Glutamatergic neuron (in vitro differentiated cells): ENCODE results near the gene MYO1E. TPM values are rescaled to one million over a fixed set of nuclear protein-coding genes. Genes with fewer than 3 reads are reported as not detected.

Experiments
- DNase-seq: peaks from one replicate; pipeline ENCODE4 v3.0.0; 2022
- H3K27ac Mint-ChIP-seq: one replicate; pipeline ENCODE4 v1.8.0; 2020; ENCODE audit warnings: mild to moderate bottlenecking, mixed read lengths, inconsistent platforms; ENCODE audit not compliant: unreplicated experiment
- H3K27me3 Mint-ChIP-seq: one replicate; pipeline ENCODE4 v1.8.0; 2020; ENCODE audit warnings: mild to moderate bottlenecking, moderate library complexity, mixed read lengths, inconsistent platforms; ENCODE audit not compliant: unreplicated experiment
- H3K36me3 Mint-ChIP-seq: one replicate; pipeline ENCODE4 v1.8.0; 2020; ENCODE audit warnings: mild to moderate bottlenecking, mixed read lengths, inconsistent platforms; ENCODE audit not compliant: unreplicated experiment
- H3K4me1 Mint-ChIP-seq: one replicate; pipeline ENCODE4 v1.8.0; 2020; ENCODE audit warnings: mild to moderate bottlenecking, low read depth, mixed read lengths, inconsistent platforms; ENCODE audit not compliant: unreplicated experiment
- H3K4me3 Mint-ChIP-seq: one replicate; pipeline ENCODE4 v1.8.0; 2020; ENCODE audit warnings: mild to moderate bottlenecking, mixed read lengths, inconsistent platforms; ENCODE audit not compliant: unreplicated experiment
- H3K9me3 Mint-ChIP-seq: one replicate; pipeline ENCODE4 v1.8.0; 2020; ENCODE audit warnings: mild to moderate bottlenecking, moderate library complexity, mixed read lengths, inconsistent platforms; ENCODE audit not compliant: unreplicated experiment
- total RNA-seq: library from RNA; stranded (reverse); fragmentation: NEBNext Ultra II Directional; extraction: Animal tissue kit (Norgen Biotek cat#: 25700); gene quantifications from one replicate; pipeline ENCODE4 v1.2.1, GENCODE V29; 2021; ENCODE audit not compliant: unreplicated experiment
- TF ChIP-seq, protein P1 (sequence below): fragments of 200-600 bp; sonication (generic); IDR thresholded peaks from one replicate; pipeline ENCODE4 v1.5.0; 2021; ENCODE audit not compliant: partially characterized antibody, unreplicated experiment

MYO1E gene
- total RNA-seq, 1 donor from 2014 or later, result 7.9 TPM

DNA sequence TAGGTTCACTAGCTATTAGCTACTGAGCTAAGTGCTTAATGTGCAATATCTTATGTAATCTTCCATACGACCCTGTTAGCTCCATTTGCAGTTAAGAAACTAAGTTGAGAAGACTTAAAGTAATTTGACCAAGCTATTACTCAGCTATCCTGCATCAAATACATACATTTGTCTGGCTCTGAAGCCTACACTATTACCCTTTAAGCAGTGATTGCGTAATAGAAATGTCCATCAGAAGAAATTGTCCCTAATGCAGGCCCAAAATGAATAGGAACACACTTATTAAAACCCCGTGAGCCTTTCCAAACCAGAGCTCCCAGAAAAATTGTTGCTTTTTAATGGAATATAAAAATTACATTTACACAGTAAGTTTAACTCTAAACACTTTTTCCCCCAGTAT is 5.3 kb upstream of the MYO1E start:
- H3K27ac Mint-ChIP-seq, result no peak overlapping the region
- peaks cover 10% of the 10 kb centered on the region for H3K4me1 Mint-ChIP-seq
- H3K36me3 Mint-ChIP-seq, result no peaks in the 10 kb centered on the region
- H3K9me3 Mint-ChIP-seq, result no peaks in the 10 kb centered on the region
- TF ChIP-seq, protein P1, sequence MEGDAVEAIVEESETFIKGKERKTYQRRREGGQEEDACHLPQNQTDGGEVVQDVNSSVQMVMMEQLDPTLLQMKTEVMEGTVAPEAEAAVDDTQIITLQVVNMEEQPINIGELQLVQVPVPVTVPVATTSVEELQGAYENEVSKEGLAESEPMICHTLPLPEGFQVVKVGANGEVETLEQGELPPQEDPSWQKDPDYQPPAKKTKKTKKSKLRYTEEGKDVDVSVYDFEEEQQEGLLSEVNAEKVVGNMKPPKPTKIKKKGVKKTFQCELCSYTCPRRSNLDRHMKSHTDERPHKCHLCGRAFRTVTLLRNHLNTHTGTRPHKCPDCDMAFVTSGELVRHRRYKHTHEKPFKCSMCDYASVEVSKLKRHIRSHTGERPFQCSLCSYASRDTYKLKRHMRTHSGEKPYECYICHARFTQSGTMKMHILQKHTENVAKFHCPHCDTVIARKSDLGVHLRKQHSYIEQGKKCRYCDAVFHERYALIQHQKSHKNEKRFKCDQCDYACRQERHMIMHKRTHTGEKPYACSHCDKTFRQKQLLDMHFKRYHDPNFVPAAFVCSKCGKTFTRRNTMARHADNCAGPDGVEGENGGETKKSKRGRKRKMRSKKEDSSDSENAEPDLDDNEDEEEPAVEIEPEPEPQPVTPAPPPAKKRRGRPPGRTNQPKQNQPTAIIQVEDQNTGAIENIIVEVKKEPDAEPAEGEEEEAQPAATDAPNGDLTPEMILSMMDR, result no peak
- no peak for DNase-seq
- peaks cover 3% of the 10 kb centered on the region for H3K27me3 Mint-ChIP-seq
- no peak overlapping the region for H3K4me3 Mint-ChIP-seq

DNA sequence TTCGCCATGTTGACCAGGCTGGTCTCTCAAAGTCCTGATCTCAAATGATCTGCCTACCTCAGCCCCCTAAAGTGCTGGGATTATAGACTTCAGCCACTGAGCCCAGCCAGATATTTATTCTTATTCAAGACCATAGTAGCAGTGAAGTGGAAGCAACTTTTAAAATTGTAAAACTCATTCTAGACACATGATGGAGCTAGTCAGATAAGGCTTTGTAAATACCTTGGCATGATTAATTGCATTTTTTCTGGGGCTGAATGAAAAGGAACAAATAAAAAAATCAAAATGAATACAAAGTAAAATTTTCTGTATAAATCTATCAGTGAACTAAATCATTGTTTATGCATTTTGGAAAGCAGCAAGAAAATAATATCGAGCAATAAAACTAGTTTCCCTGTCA is 4.1 kb upstream of the MYO1E start:
- DNase-seq, result no peak
- Mint-ChIP-seq H3K4me1 (peaks cover 13% of the 10 kb centered on the region), H3K27ac (no peak overlapping the region), H3K27me3 (peaks cover 6% of the 10 kb centered on the region), H3K4me3 (no peak overlapping the region), H3K36me3 (no peaks in the 10 kb centered on the region), H3K9me3 (no peaks in the 10 kb centered on the region)
- TF ChIP-seq, protein P1, result no peak

- Mint-ChIP-seq H3K27ac (no peak overlapping the region), H3K4me3 (peak overlapping the region; percentile 97), H3K4me1 (peaks cover 4% of the 10 kb centered on the region), H3K36me3 (no peaks in the 10 kb centered on the region), H3K27me3 (peaks cover 11% of the 10 kb centered on the region), H3K9me3 (no peaks in the 10 kb centered on the region)
- no peak for DNase-seq
- TF ChIP-seq, protein P1, result no peak
These were observed 544 bp upstream of the MYO1E start for GRCh38 chr15:59373215-59373614.

GRCh38 chr15:59371458-59372351 is 966 bp downstream of the MYO1E start:
- no peaks in the 10 kb centered on the region for H3K36me3 Mint-ChIP-seq
- DNase-seq, result peak; percentile 16
- peaks cover 11% of the 10 kb centered on the region for H3K27me3 Mint-ChIP-seq
- TF ChIP-seq, protein P1, result no peak
- H3K9me3 Mint-ChIP-seq, result no peaks in the 10 kb centered on the region
- H3K4me1 Mint-ChIP-seq, result peaks cover 4% of the 10 kb centered on the region
- peak overlapping the region; percentile 97 for H3K4me3 Mint-ChIP-seq
- H3K27ac Mint-ChIP-seq, result no peak overlapping the region

DNA sequence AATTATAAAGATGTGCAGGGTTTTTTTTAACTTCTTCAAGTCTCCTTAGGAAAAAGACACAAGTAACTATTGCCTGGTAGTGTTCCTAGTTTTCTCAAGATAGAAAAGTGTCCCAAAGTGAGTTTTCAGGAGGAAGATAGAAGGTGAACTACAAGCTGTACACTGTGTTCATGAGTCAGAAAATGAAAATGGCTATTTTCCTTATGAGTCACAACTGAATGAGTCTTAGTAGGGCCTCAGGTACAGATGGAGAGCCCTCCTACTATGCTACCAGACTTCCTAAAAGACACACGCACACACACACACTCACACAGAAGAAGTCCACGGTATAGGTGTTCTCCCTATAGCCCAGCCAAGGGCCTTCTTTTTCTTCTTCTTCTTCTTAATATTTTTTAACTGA is 3.1 kb downstream of the MYO1E start:
- no peaks in the 10 kb centered on the region for H3K36me3 Mint-ChIP-seq
- DNase-seq, result no peak
- H3K27ac Mint-ChIP-seq, result no peak overlapping the region
- H3K4me3 Mint-ChIP-seq, result no peak overlapping the region
- peaks cover 11% of the 10 kb centered on the region for H3K27me3 Mint-ChIP-seq
- no peaks in the 10 kb centered on the region for H3K9me3 Mint-ChIP-seq
- H3K4me1 Mint-ChIP-seq, result peaks cover 4% of the 10 kb centered on the region
- TF ChIP-seq, protein P1, result no peak
